Erythroblast (primary cell): ENCODE results near the gene EPHB1.

Experiments
- GATA1 ChIP-seq: IDR thresholded peaks from 2 replicates; pipeline ENCODE4 v1.6.1; 2011; ENCODE audit warnings: low read depth, mild to moderate bottlenecking, control low read depth, low read length, moderate library complexity
- POLR2A ChIP-seq: IDR thresholded peaks from 2 replicates; pipeline ENCODE4 v1.6.1; 2011; ENCODE audit warnings: mild to moderate bottlenecking, low read length

DNA sequence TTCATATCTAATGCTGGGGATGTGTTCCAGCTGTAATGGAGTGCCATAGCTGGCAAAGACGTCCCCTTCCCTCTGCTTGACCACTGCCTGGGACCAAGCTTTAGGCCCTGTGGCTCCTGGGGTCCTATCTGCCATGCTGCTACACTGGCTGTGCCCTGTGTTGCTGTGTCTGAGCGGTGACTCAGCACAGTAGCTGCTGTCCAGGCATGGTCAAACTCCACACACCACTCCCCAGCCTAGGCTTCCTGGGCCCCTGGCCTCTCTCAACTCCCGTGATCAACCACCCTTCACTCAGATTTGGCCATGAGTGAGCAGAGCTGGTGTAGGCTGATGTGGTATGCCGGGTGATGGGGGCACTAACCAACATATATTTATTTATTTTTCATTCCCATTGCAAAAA lies 27.0 kb downstream of the EPHB1 start:
- no peak for TF ChIP-seq POLR2A
- TF ChIP-seq GATA1: no peak
